NCI-H2029 treated with DMSO at 0.1 percent for 48 hours (cell line): Measurements from ENCODE around the gene PDE1C.

Source experiments
- DNase-seq: peaks from one replicate; lab custom pipeline; 2025; lab: John Stamatoyannopoulos, UW

Gene PDE1C

GRCh38 chr7:32074787-32075585 is 4.8 kb upstream of the PDE1C start:
- DNase-seq, result no peak

GRCh38 chr7:32073533-32073932 is 3.3 kb upstream of the PDE1C start:
- no peak for DNase-seq

- no peak for DNase-seq
Observed at GRCh38 chr7:32072397-32072796, 2.2 kb upstream of the PDE1C start.

GRCh38 chr7:32071466-32072091 is 1.4 kb upstream of the PDE1C start:
- DNase-seq, result no peak

- no peak for DNase-seq
Observed at GRCh38 chr7:32070051-32070405, 179 bp downstream of the PDE1C start.

GRCh38 chr7:32069116-32069650 is 1.0 kb downstream of the PDE1C start:
- DNase-seq, result no peak

GRCh38 chr7:32068411-32069101 is 1.7 kb downstream of the PDE1C start:
- no peak for DNase-seq

GRCh38 chr7:32066441-32066840 is 3.8 kb downstream of the PDE1C start:
- DNase-seq, result no peak

GRCh38 chr7:32063614-32064013 is 6.6 kb downstream of the PDE1C start:
- DNase-seq, result no peak

GRCh38 chr7:32062150-32062549 is 8.1 kb downstream of the PDE1C start:
- no peak for DNase-seq

GRCh38 chr7:32061346-32061745 is 8.9 kb downstream of the PDE1C start:
- no peak for DNase-seq

GRCh38 chr7:32059289-32060011 is 10.8 kb downstream of the PDE1C start:
- no peak for DNase-seq

GRCh38 chr7:32058002-32058401 is 12.2 kb downstream of the PDE1C start:
- DNase-seq, result no peak

- DNase-seq, result no peak
Observed at GRCh38 chr7:32056767-32057166, 13.4 kb downstream of the PDE1C start.

GRCh38 chr7:32053204-32053603 is 17.0 kb downstream of the PDE1C start:
- DNase-seq, result no peak

- DNase-seq, result no peak
Observed at GRCh38 chr7:32051128-32051527, 19.1 kb downstream of the PDE1C start.

GRCh38 chr7:32049599-32049998 is 20.6 kb downstream of the PDE1C start:
- DNase-seq, result no peak

- DNase-seq, result no peak
Observed at GRCh38 chr7:32048970-32049491, 21.2 kb downstream of the PDE1C start.

- DNase-seq, result no peak
Observed at GRCh38 chr7:32047801-32048200, 22.4 kb downstream of the PDE1C start.

GRCh38 chr7:32047075-32047474 is 23.1 kb downstream of the PDE1C start:
- no peak for DNase-seq

- no peak for DNase-seq
Observed at GRCh38 chr7:32045228-32045627, 25.0 kb downstream of the PDE1C start.

- DNase-seq, result no peak
Observed at GRCh38 chr7:32044739-32045138, 25.5 kb downstream of the PDE1C start.
